Measurements from ENCODE around the gene TPSD1.
"Not testable (repeated sequence)": the region's sequence is repeated elsewhere in the genome, so short reads cannot be mapped to it uniquely, and the experiment has no call there.

TPSD1 gene

GRCh38 chr16:1255276-1256122, at the start of gene TPSD1:
Gene TPSD1, plus strand, starts transcription at chr16:1256069. Its CDS starts 212 bp downstream, at chr16:1256281.
- DNase-seq (ENCODE audit: low read depth, low spot score) = not testable (repeated sequence)

- no peak for DNase-seq (ENCODE audit: low read depth, low spot score)
Measured at GRCh38 chr16:1206326-1206725, 49.5 kb upstream of the TPSD1 start.

GRCh38 chr16:1206786-1207185, 49.1 kb upstream of the TPSD1 start:
- no peak for DNase-seq (ENCODE audit: low read depth, low spot score)

GRCh38 chr16:1208239-1208830, 47.5 kb upstream of the TPSD1 start:
- DNase-seq (ENCODE audit: low read depth, low spot score) = no peak

- no peak for DNase-seq (ENCODE audit: low read depth, low spot score)
Measured at GRCh38 chr16:1209081-1209480, 46.8 kb upstream of the TPSD1 start.

GRCh38 chr16:1210461-1210860, 45.4 kb upstream of the TPSD1 start:
- DNase-seq (ENCODE audit: low read depth, low spot score) = no peak

GRCh38 chr16:1211451-1212268, 44.2 kb upstream of the TPSD1 start:
- no peak for DNase-seq (ENCODE audit: low read depth, low spot score)

- DNase-seq (ENCODE audit: low read depth, low spot score) = no peak
Measured at GRCh38 chr16:1212616-1213194, 43.2 kb upstream of the TPSD1 start.

GRCh38 chr16:1213231-1213630, 42.6 kb upstream of the TPSD1 start:
- no peak for DNase-seq (ENCODE audit: low read depth, low spot score)

- no peak for DNase-seq (ENCODE audit: low read depth, low spot score)
Measured at GRCh38 chr16:1213796-1214372, 42.0 kb upstream of the TPSD1 start.

GRCh38 chr16:1214719-1215118, 41.1 kb upstream of the TPSD1 start:
- no peak for DNase-seq (ENCODE audit: low read depth, low spot score)

- no peak for DNase-seq (ENCODE audit: low read depth, low spot score)
Measured at GRCh38 chr16:1215574-1216295, 40.1 kb upstream of the TPSD1 start.

GRCh38 chr16:1216296-1216619, 39.6 kb upstream of the TPSD1 start:
- no peak for DNase-seq (ENCODE audit: low read depth, low spot score)

- DNase-seq (ENCODE audit: low read depth, low spot score) = no peak
Measured at GRCh38 chr16:1216681-1217400, 39.0 kb upstream of the TPSD1 start.

- DNase-seq (ENCODE audit: low read depth, low spot score) = no peak
Measured at GRCh38 chr16:1217526-1217925, 38.3 kb upstream of the TPSD1 start.

GRCh38 chr16:1218061-1218929, 37.6 kb upstream of the TPSD1 start:
- DNase-seq (ENCODE audit: low read depth, low spot score) = no peak

- DNase-seq (ENCODE audit: low read depth, low spot score) = no peak
Measured at GRCh38 chr16:1218930-1219611, 36.8 kb upstream of the TPSD1 start.

GRCh38 chr16:1220098-1220728, 35.7 kb upstream of the TPSD1 start:
- no peak for DNase-seq (ENCODE audit: low read depth, low spot score)

Measured in astrocyte of the hippocampus (primary cell).